ENCODE data around the gene TRIM8. TPM values are rescaled to one million over a fixed set of nuclear protein-coding genes. Genes with fewer than 3 reads are reported as not detected.

TRIM8 gene
- total and polyA plus RNA-seq, 2 of the 4 experiments (the other 2 are of a cell fraction) = 25.5 to 126 TPM

DNA sequence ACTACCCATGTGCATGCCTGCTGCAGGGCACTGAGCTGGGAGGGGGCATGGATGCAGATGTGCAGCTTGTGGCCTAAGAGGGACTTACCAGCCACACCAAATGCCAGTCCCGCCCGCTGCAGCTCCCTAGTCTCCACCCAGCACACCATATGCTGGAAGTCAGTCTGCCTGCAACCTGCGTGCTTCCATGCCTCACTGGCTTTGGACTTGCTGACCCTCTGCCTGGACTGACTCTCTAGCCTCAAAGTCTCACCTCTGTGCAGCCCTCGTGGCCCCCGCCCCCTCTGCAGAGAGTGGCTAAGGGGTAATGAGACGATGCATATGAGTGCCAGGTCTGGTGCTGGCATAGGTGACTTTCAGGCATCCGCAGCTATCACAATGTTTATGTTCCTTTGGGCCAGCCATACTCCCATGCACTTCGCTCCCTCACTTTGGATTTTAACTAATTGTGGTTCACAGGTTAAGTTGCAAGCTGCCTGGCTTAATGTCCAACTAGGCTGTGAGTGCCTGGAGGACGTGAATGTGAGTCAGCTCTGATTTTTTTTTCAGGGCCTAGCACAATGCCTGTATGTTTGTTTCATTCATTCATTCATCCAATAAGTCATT is 21.7 kb downstream of the TRIM8 start:
- POLR2A ChIA-PET (ENCODE audit: unreplicated experiment) = no interaction called here
- 70% methylated on average over 2 of the region's 9 CpGs; no CpG with 5 or more reads in 1 of the 2 experiments for WGBS, 2 experiments (ENCODE audit: extremely low coverage in 2 of 2, insufficient read length in 1 of 2)

More for the DNA sequence above, 21.7 kb downstream of the TRIM8 start:
- H3K9me1 ChIP-seq (ENCODE audit: insufficient read depth, low read length) = peaks cover 17% of the 10 kb centered on the region
- H4K8ac ChIP-seq (ENCODE audit: low read depth in 2 of 2, low read length in 2 of 2) = no peak overlapping the region
- no peaks in the 10 kb centered on the region for H3K9me3 ChIP-seq (ENCODE audit: control insufficient read depth, insufficient read depth, low read length)
- peaks cover 0 to 7% of the 10 kb centered on the region in 2 experiments; a peak in 1 of 4 replicates for H3K79me1 ChIP-seq (ENCODE audit: low read depth in 1 of 2, low read length in 2 of 2)
- H3K18ac ChIP-seq (ENCODE audit: low read depth, low read length) = no peak overlapping the region
- H3K27ac ChIP-seq (ENCODE audit: insufficient read depth, low read length) = no peak overlapping the region
- no peak for DNase-seq
- H2BK15ac ChIP-seq (ENCODE audit: low read depth, low read length) = no peak overlapping the region
- no peak overlapping the region for H3K4me3 ChIP-seq (ENCODE audit: insufficient read depth, low read depth, low read length)
- no peak overlapping the region for H3K9ac ChIP-seq (ENCODE audit: low read depth, low read length)
- peaks cover 21% of the 10 kb centered on the region for H3K4me1 ChIP-seq (ENCODE audit: control insufficient read depth, insufficient read depth, low read length)
- in situ Hi-C loops (cut with MboI; ENCODE audit: low sequenced_read_pairs) (no loop called here), dilution Hi-C loops (cut with HindIII; ENCODE audit: low sequenced_read_pairs, unreplicated experiment) (no loop called here), intact Hi-C loops (cut with micrococcal nuclease) (no loop called here)
- TF ChIP-seq ELK1 (IDR thresholded peaks at IDR 0.05; ENCODE audit: borderline replicate concordance, low read depth, low read length) = no peak
- TF ChIP-seq SMC3 (IDR thresholded peaks at IDR 0.05; ENCODE audit: low read depth, low read length) = no peak
- TF ChIP-seq RFX5 (IDR thresholded peaks at IDR 0.05; ENCODE audit: low read depth, low read length) = no peak
- no peak for TF ChIP-seq MAZ (IDR thresholded peaks at IDR 0.05; ENCODE audit: borderline replicate concordance, low read depth, low read length)
- no peak for TF ChIP-seq POLR2A (IDR thresholded peaks at IDR 0.05; ENCODE audit: low read depth, low read length)
- TF ChIP-seq, protein P1, sequence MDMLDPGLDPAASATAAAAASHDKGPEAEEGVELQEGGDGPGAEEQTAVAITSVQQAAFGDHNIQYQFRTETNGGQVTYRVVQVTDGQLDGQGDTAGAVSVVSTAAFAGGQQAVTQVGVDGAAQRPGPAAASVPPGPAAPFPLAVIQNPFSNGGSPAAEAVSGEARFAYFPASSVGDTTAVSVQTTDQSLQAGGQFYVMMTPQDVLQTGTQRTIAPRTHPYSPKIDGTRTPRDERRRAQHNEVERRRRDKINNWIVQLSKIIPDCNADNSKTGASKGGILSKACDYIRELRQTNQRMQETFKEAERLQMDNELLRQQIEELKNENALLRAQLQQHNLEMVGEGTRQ (IDR thresholded peaks at IDR 0.05; ENCODE audit: low read depth, low read length) = no peak
- TF ChIP-seq CEBPB (IDR thresholded peaks at IDR 0.05; ENCODE audit: low read depth, low read length) = no peak
- no peak for TF ChIP-seq MAFK (IDR thresholded peaks at IDR 0.05; ENCODE audit: low read depth, low read length)
- TF ChIP-seq, protein P2, sequence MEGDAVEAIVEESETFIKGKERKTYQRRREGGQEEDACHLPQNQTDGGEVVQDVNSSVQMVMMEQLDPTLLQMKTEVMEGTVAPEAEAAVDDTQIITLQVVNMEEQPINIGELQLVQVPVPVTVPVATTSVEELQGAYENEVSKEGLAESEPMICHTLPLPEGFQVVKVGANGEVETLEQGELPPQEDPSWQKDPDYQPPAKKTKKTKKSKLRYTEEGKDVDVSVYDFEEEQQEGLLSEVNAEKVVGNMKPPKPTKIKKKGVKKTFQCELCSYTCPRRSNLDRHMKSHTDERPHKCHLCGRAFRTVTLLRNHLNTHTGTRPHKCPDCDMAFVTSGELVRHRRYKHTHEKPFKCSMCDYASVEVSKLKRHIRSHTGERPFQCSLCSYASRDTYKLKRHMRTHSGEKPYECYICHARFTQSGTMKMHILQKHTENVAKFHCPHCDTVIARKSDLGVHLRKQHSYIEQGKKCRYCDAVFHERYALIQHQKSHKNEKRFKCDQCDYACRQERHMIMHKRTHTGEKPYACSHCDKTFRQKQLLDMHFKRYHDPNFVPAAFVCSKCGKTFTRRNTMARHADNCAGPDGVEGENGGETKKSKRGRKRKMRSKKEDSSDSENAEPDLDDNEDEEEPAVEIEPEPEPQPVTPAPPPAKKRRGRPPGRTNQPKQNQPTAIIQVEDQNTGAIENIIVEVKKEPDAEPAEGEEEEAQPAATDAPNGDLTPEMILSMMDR (conservative IDR thresholded peaks at IDR 0.05; ENCODE audit: low read depth, low read length) = no peak
- TF ChIP-seq FOS (IDR thresholded peaks at IDR 0.05; ENCODE audit: low read depth, low read length) = no peak
- no peak for TF ChIP-seq NFE2L2 (IDR thresholded peaks at IDR 0.05; ENCODE audit: low read depth, low read length)
- no peak for TF ChIP-seq BHLHE40 (IDR thresholded peaks at IDR 0.05; ENCODE audit: low read depth, low read length)
- no peak overlapping the region for H4K5ac ChIP-seq (ENCODE audit: low read depth, low read length)
- H2BK120ac ChIP-seq (ENCODE audit: low read depth, low read length) = no peak overlapping the region
- H3K14ac ChIP-seq (replicated peaks; ENCODE audit: low read depth, low read length) = no peak overlapping the region
- no peak overlapping the region for H2BK20ac ChIP-seq (ENCODE audit: low read depth, low read length)
- no peak overlapping the region for H3K4ac ChIP-seq (ENCODE audit: low read depth, low read length)
- no peak overlapping the region for H3K4me2 ChIP-seq (ENCODE audit: low read depth, low read length)
- CTCF ChIA-PET = interaction anchor here (1.4 kb wide), 1 partner anchor 9 kb away, joined by 3 read pairs; no protein-coding TSS in a partner anchor
- no peak overlapping the region for H3K23ac ChIP-seq (ENCODE audit: low read depth, low read length)
- no peak overlapping the region for H3K56ac ChIP-seq (ENCODE audit: extremely low read depth, insufficient read depth, low read length)
- H3K36me3 ChIP-seq (ENCODE audit: control insufficient read depth, insufficient read depth, low read length) = no peaks in the 10 kb centered on the region
- no peak overlapping the region for H2AK5ac ChIP-seq (ENCODE audit: low read depth, low read length)
- H4K20me1 ChIP-seq (ENCODE audit: insufficient read depth, low read length) = no peaks in the 10 kb centered on the region
- no peak overlapping the region for H2BK5ac ChIP-seq (ENCODE audit: low read depth, low read length, poor library complexity, severe bottlenecking)
- no peak overlapping the region for H2AFZ ChIP-seq (replicated peaks; ENCODE audit: low read length, poor library complexity)
- no peak overlapping the region for H2AK9ac ChIP-seq (replicated peaks; ENCODE audit: low read depth, low read length, poor library complexity)
- no TSS peak for BruUV-seq (replicated peaks)
- no peak overlapping the region for H4K91ac ChIP-seq (ENCODE audit: insufficient read depth, low read depth, low read length)
- no peak for ATAC-seq (ENCODE audit: low read depth)
- no peaks in the 10 kb centered on the region for H3K27me3 ChIP-seq (ENCODE audit: control insufficient read depth, insufficient read depth, low read length)
